CD4-positive, alpha-beta T cell treated with Interferon alpha-2 for 1 hour (primary cell): ENCODE measurements around the gene SELL.
A peak's percentile ranks its signal among the peaks of the same experiment; 100 is the strongest.
"Not testable (repeated sequence)": the region's sequence is repeated elsewhere in the genome, so short reads cannot be mapped to it uniquely, and the experiment has no call there.

Experiments used
- DNase-seq, 2 donors: peaks; one replicate each; pipeline ENCODE4 v3.0.0-alpha.2; 2020 to 2022

SELL gene

DNA sequence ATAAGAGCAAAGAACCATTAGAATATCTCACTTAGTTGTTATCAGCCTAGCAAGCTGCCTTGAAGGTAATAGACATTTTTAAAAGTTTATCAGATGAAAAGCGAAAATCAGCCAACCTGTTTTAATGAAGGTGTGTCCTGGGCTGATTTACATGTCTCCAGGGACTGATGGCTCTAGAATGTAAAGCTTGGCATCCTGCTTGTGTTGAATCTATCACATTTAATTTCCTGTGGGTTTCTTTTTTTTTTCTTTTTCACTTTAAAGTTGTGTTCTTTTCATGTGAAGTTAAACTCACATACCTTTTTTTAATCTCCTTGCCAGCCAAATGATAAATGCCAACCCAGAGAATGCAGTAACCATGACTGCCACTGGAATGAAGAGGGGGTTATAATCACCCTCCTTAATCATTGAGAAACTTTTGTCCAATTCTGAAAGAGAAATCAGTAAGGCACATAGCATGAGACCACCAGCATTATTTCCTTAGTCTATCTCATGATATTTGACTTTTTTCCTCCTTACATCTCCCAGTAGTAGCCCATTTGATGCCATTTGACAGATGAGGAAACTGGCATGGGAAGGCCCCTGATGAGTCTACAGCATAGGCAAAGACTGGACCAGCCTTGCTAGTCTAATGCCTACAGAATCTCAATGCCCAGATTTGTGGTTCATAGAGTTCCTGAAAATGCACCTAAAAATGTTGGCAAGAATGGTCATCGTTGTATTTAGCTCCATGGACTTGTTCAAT is 10.0 kb downstream of the SELL start:
- peak in 1 of 2 donors; percentile 45 for DNase-seq

DNA sequence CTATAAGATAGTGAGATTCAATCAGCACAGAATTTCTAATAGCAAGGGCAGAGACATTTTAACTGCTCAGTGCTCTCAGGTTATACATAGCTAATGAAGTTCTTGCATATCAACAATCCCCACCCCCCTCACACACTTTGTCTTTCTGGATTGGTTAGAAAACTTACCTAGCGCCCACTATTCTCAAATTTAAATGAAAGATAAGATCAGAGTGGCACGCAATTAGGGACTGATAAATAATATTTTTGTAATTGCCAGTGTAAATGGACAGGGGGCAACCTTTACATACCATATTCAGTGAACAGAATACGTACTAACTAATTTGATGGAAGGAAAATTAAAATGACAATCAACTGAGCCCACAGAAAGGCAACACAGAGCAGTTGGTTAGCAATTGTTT is 11.7 kb downstream of the SELL start:
- DNase-seq, result peak in 1 of 2 donors; percentile 34

DNA sequence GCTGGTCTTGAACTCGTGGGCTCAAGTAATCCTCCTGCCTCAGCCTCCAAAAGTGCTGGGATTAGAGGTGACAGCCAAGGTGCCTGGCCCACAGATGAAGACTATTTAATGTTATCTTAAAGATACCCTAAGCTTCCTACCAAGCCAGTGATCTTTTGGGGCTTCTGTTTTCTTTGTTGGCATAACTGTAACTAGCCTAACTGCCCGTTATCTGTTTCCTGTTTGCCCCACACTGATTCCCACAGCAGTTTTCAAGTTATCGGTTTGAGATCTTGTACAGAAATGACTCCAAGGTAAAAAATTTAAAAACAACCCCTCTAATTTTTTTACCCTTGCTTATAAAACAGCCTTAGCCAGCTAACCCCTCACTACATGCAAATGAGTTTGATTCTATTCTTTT is 12.4 kb downstream of the SELL start:
- DNase-seq, result peak in 1 of 2 donors; percentile 55

DNA sequence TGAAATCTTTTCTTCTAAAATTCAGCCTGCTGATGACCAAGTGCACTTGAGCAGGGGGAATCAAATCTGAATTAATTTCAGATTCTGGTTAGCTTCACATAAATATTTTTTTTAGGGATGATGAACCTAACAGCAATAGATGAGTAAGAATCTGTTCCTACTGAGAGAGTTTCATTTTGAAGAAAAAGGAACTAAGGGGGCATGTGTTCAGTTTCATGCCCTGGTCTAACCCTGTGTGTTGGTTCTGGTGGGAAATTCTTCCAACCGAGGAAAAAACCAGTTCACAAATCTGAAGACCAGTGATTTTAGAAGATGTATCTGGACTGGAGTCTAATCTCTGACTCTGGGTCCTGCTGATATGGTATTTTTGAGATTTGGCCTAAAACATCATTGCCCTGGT is 13.7 kb downstream of the SELL start:
- DNase-seq, result no peak

DNA sequence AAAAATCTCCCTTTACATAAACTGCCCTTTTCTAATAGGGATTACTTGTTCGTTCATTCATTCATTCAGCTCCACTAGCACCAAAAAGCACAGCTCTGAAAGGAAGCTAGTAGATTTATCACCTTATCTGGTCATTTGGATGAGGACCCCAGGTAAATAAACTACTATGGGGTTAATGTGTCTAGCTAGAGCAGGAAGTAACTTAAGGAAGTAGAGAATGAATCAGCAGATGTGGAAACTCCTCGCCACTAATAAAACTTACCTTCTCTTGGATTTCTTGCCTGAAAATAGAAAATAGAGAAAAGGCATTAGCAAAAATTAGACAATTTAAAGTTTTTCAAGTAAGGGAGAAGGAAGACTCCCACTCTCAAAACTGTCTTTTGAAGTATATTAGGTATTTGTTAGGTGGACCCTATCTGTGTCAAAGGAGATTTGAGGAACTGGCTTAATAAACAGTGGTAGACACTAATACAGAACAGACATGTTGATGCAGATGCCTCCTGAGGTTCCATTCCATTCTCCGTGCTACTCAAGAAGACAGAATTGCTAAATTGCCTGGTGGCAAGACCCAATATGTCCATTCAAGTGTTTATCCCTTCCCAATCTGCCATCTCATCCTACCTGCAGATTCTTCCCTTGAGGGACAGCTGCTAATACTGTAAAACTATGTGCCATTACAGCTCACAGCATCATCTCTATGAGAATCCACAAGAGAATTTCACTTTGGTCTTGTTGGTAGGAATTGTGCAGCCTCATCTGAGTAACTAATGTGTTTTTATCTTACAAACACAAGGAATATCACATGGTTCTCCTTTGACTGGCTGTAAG is 14.9 kb downstream of the SELL start:
- DNase-seq, result no peak

DNA sequence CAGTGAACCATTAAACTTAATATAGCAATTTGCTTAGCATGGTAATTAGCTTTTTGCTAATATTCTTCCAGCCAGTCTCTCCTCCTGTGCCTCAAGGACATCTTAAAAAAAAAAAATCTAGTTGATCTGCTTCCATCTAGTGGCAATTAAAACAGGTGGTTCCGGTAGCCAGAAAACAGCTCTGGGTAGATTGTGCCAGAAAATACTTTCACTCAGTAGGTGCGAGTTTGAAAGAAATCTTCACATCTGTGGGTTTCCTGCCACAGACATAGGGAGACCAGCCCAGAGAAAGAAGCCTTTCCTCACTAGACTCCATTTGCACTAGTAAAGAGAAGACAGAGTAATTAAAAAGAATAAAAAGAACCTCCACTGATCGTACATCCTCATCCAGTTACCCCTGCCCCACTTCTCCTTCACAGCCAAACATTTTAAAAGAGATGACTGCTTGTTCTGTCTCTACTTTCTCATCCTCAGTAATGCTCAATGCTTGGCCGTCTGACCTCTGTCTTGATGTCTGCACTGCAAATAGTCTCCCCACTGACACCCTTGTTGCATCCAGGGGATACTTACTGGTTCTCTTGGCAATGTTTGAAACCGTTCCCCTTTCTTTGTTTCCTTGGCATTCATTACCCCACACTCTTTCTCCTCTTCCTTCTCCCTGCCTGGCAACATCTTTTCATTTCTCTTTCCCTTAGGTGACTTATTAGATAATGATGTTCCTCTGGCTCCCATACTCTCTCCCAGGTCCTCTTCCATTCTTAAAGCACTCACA is 16.9 kb downstream of the SELL start:
- DNase-seq, result peak; percentile 62 to 83

DNA sequence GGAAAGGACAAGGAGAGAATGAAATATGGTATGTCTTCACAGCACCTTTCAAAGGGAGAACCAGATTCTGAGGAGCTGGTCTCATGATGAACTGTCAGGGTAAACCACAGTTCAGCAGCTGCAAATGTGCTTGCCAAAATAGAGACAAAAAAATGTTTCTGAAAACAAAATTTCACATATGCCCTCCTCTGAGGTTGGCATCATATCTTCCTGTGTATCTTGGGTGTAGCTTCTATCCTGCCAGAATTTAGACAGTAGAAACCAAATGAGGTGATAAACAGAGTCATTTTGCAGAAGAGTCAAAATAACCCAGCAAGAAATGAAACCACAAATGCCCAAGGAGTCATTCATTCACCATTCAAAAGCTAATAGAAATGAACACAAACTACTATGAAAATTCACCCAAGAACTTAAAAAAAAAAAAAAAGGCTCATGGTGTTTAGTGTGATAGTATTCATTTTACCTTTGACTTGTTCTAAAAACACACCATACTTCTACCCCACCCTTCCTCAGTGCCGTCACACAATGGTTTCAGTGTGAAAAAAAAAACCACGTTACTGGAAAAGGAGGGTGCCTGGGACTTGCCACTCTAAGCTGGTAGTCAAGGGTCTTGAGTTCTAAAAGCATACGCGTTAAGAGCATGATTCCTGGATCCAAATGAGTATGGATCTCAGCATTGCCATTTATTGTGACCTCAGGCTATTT is 18.5 kb downstream of the SELL start:
- DNase-seq, result peak; percentile 73 to 83

DNA sequence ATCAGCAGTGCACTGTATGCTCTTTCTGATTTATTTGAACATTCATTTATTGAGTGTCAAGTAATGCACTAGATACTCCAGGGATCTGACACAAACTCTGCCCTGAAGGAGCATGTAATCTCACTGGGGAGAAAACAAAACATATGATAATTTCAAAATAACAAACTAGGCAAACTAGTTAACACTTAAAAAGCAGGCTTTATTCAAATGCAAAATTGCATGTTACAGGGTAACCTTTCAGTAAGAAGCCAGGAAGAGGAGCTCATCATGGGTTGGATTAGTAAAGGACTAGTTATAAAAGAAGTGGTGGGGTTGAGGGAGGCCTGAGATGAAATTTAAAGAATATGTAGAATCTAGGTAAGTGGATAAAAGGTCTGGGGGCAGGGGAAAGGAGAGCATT is 20.9 kb downstream of the SELL start:
- DNase-seq, result no peak

DNA sequence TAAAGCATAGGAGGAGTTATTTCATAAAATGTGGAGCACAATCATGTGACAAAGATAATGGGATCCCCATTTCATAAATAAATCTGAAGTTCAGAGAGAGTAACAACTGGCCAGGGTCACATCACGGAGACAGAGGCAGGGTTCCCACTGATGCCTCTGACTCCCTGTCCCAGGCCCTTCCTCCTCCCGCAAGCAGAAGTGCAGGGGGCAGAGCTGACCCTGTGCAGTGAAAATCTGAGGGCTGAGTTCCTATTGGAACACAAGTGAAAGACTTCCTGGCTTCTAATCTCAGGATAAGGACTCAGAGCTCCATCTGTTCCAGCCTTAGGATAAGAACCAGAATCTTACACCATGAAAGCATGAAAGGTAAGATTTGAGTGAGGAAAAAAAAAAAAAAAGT is 22.0 kb downstream of the SELL start:
- no peak for DNase-seq

DNA sequence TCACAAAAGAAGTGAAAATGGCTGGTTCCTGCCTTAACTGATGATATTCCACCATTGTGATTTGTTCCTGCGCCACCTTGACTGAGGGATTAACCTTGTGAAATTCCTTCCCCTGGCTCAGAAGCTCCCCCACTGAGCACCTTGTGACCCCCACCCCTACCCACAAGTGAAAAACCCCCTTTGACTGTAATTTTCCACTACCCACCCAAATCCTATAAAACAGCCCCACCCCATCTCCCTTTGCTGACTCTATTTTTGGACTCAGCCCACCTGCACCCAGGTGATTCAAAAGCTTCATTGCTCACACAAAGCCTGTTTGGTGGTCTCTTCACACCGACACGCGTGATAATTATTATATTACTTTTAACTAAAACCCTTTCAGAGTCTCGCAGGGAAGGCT is 23.0 kb downstream of the SELL start:
- not testable (repeated sequence) for DNase-seq

DNA sequence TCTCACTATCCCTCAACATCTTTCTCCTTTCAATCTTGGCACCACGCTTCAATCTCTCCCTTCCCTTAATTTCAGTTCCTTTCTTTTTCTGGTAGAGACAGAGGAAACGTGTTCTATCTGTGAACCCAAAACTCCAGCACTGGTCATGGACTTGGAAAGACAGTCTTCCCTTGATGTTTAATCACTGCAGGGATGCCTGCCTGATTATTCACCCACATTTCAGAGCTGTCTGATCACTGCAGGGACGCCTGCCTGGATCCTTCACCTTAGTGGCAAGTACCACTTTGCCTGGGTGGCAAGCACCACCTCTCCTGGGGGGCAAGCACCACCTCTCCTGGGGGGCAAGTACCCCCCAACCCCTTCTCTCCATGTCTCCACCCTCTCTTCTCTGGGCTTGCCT is 27.8 kb downstream of the SELL start:
- DNase-seq, result no peak

DNA sequence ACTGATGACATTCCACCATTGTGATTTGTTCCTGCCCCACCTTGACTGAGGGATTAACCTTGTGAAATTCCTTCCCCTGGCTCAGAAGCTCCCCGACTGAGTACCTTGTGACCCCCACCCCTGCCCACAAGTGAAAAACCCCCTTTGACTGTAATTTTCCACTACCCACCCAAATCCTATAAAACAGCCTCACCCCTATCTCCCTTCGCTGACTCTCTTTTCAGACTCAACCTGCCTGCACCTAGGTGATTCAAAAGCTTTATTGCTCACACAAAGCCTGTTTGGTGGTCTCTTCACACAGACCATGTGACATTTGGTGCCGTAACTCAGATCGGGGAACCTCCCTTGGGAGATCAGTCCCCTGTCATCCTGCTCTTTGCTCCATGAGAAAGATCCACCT is 28.3 kb downstream of the SELL start:
- not testable (repeated sequence) for DNase-seq

DNA sequence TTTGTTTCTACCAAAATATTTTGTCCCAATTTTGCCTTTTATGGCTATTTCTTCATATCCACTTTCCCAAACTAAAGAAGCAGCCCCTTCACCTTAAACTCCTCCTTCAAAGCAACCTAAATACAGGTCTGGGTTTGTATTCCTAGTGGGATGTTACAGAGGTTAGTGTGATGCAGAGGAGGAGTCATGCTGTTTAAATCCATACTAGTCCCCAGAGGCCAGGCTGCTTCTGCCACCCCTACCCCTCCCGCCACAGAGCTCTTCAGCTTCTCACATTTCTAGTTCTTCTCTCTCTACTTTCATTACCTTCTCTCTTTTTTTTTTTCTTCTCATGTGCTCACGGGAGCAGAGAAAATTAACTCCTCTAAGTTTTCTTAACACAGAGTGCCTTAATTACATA is 29.3 kb downstream of the SELL start:
- DNase-seq, result no peak

DNA sequence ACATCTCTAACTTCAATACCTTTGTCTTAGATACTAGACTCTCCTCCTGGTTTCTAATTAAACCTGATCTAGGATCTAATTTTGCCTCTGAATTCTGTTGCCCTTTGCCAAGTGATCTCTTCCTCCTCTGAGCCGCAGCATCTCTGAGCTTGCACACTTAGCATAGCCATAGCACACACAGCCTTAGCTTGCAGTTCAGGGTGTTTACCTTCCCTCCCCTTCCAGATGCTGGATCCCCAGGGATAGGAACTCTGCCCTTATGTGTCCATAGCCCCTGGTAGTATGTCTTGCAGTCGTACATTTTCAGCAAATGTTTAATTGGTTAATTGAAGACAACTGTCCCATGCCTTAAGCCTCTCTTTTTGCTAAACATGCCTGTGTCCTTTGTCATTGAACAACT is 30.3 kb downstream of the SELL start:
- DNase-seq, result no peak

DNA sequence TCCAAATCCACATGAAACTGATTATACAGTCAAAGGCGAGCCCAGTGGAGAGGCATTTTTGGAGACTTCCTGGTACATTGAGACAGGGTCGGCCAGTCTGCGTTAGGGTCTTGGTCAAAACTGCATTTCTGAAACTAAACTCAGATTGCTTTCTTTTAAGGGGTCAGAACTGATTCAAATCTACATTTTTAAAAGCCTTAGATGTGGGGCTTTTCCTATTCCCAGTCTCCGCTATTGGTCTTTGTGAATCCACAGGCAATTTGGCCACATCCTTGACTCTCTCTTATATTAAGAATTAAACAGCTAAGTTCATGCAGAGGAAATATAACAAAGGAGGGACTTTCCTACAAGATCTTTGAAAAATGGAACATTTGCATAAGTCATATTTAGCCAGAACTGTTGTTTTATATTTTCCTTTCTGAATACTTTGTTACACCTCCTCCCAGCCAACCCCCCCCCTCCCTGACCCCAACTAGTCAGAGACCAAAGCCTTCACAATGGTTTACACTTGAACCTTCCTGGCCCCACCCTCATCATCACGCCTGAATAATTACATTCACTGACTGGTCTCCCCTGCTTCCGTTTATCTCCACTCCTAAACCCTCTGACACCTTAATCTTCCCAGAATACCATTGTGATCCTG is 30.9 kb downstream of the SELL start:
- DNase-seq, result peak; percentile 47 to 57

DNA sequence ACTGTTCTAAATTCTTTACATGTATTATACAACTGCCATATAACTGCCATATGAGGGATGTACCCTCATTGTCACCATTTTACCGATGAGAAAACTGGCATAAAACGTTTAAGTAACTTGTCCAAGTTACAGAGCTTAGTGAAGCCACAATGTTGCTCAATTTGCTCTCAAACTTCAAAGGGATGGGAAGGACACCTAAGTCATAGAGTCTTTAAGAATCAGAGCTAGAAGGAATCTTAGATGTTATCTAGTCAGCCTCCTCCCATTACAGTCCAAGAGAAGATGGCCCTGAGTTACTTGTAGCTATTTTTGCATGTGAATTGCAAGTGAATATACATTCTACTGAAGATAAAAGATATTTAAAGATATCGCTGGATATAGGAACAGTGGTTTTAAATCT is 31.7 kb downstream of the SELL start:
- DNase-seq, result no peak

DNA sequence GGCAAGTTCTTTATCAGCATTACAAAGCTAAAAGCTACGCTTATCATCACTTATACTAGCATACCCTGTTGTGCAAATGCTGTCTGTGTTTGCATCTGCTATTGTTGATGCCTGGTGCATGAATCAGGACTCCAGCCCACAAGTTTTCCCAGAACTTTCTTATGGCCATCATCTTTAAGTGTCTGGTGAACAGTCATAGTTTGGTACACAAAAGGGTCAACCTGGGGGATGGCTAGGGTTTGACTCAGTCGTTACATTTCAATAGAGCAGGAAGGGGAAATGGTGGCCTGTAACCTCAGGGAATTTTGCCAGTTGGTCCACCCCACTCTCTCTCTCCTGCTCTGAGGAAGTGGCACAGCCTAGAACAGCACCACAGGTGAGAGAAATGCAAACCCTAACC is 35.4 kb downstream of the SELL start:
- DNase-seq, result no peak

DNA sequence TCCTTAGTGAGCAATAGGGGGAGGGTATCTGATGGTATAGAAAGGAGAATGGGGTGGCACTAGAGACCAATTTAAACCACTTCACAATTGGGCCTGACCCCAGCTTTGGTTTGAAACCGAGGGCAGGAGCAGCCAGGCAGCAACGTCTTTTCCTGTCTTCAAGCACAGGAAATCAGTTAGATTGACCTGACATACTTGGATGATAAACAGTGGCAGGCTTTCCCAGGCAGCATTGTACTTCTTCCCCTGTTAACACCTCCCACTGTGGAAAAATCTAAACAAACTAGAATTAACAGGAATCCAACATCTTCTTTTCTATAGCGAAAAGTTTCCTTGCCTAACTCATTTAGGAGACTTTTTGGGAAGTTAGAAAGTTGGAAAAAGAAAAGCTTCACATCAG is 40.6 kb downstream of the SELL start:
- DNase-seq, result no peak

DNA sequence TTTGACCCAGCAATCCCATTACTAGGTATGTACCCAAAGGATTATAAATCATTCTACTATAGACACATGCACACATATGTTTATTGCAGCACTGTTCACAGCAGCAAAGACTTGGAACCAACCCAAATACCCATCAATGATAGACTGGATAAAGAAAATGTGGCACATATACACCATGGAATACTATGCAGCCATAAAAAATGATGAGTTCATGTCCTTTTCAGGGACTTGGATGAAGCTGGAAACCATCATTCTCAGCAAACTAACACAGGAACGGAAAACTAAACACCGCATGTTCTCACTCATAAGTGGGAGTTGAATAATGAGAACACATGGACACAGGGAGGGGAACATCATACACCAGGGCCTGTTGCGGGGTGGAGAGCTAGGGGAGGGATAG is 41.2 kb downstream of the SELL start:
- not testable (repeated sequence) for DNase-seq

DNA sequence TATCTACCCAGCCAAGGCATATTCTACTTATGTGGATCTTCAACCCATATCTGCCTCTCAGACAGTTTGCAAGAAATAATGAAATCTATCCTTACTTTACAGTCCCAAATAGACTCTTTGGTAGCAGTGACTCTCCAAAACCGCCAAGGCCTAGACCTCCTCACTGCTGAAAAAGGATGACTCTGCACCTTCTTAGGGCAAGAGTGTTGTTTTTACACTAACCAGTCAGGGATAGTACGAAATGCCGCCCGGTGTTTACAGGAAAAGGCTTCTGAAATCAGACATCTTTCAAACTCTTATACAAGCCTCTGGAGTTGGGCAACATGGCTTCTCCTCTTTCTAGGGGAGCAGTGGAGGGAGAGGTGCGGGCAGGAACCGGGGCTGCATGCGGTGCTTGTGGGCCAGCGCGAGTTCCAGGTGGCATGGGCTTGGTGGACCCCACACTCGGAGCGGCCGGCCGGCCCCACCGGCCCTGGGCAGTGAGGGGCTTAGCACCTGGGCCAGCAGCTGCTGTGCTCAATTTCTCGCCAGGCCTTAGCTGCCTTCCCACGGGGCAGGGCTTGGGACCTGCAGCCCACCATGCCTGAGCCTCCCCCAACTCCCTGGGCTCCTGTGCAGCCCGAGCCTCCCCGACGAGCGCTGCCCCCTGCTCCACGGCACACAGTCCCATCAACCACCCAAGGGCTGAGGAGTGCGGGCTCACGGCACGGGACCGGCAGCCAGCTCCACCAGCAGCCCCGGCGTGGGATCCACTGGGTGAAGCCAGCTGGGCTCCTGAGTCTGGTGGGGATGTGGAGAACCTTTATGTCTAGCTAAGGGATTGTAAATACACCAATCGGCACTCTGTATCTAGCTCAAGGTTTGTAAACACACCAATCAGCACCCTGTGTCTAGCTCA is 43.5 kb downstream of the SELL start:
- peak in 1 of 2 donors; percentile 43 for DNase-seq

DNA sequence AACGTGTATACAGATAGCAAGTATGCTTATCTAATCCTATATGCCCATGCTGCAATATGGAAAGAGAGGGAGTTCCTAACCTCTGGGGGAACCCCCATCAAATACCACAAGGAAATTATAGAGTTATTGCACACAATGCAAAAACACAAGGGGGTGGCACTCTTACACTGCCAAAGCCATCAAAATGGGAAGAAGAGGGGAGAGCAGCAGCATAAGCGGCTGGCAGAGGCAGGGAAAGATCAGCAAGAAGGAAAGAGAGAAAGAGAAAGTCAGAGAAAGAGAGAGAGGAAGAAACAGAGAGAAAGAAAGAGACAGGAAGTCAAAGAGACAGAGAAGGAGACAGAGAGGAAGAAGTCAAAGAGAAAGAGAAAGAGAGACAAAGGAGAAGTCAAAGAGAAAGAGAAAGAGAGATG is 44.2 kb downstream of the SELL start:
- DNase-seq, result peak in 1 of 2 donors; percentile 33
